Astrocyte (in vitro differentiated cells and primary cell): Measurements from ENCODE around the gene KRT26. TPM values are rescaled to one million over a fixed set of nuclear protein-coding genes. Genes with fewer than 3 reads are reported as not detected.

Experiments used
- DNase-seq: peaks from one replicate; pipeline ENCODE4 v3.0.0-alpha.2; 2010; ENCODE audit warnings: low read depth
- FAIRE-seq: peaks from 2 replicates; lab custom pipeline; 2011; peaks lifted over from hg19 to GRCh38; lab: Jason Lieb, UNC
- H2AFZ ChIP-seq: 2 replicates; pipeline ENCODE4 v1.6.0; 2012; ENCODE audit warnings: low read depth, low read length, inconsistent platforms
- H3K27ac ChIP-seq: 2 replicates; pipeline ENCODE4 v1.5.1; 2011; ENCODE audit warnings: low read depth, low read length, inconsistent platforms
- H3K27me3 ChIP-seq: 2 replicates; pipeline ENCODE4 v1.6.0; 2011; ENCODE audit warnings: low read length, inconsistent platforms; ENCODE audit not compliant: insufficient read depth
- H3K36me3 ChIP-seq: 2 replicates; pipeline ENCODE4 v1.5.1; 2011; ENCODE audit warnings: low read length, inconsistent platforms; ENCODE audit not compliant: insufficient read depth
- H3K4me1 ChIP-seq: 2 replicates; pipeline ENCODE4 v1.5.1; 2011; ENCODE audit warnings: low read length, inconsistent platforms; ENCODE audit not compliant: insufficient read depth
- H3K4me2 ChIP-seq: 2 replicates; pipeline ENCODE4 v1.6.0; 2012; ENCODE audit warnings: low read length, inconsistent platforms
- H3K4me3 ChIP-seq: 2 replicates; pipeline ENCODE4 v1.5.1; 2011; ENCODE audit warnings: low read depth, mild to moderate bottlenecking, low read length, inconsistent platforms; ENCODE audit not compliant: insufficient read depth
- H3K79me2 ChIP-seq: 2 replicates; pipeline ENCODE4 v1.6.0; 2012; ENCODE audit warnings: mild to moderate bottlenecking, low read length, inconsistent platforms; ENCODE audit not compliant: insufficient read depth
- H3K9ac ChIP-seq: 2 replicates; pipeline ENCODE4 v1.6.0; 2012; ENCODE audit warnings: mild to moderate bottlenecking, low read length, inconsistent platforms
- H3K9me3 ChIP-seq: 2 replicates; pipeline ENCODE4 v1.5.1; 2012; ENCODE audit warnings: low read depth, mild to moderate bottlenecking, low read length, inconsistent platforms; ENCODE audit not compliant: insufficient read depth
- H4K20me1 ChIP-seq: 2 replicates; pipeline ENCODE4 v1.6.0; 2012; ENCODE audit warnings: low read length, inconsistent platforms; ENCODE audit not compliant: insufficient read depth
- H3K27ac Mint-ChIP-seq: one replicate; pipeline ENCODE4 v1.8.0; 2021; ENCODE audit warnings: mild to moderate bottlenecking, mixed read lengths; ENCODE audit not compliant: unreplicated experiment
- H3K27me3 Mint-ChIP-seq: one replicate; pipeline ENCODE4 v1.8.0; 2021; ENCODE audit warnings: low read depth, mixed read lengths; ENCODE audit not compliant: unreplicated experiment
- H3K36me3 Mint-ChIP-seq: one replicate; pipeline ENCODE4 v1.8.0; 2021; ENCODE audit warnings: low read depth, mixed read lengths; ENCODE audit not compliant: unreplicated experiment
- H3K4me1 Mint-ChIP-seq: one replicate; pipeline ENCODE4 v1.8.0; 2021; ENCODE audit warnings: low read depth, mixed read lengths; ENCODE audit not compliant: unreplicated experiment
- H3K4me3 Mint-ChIP-seq: one replicate; pipeline ENCODE4 v1.8.0; 2021; ENCODE audit warnings: mild to moderate bottlenecking, moderate library complexity, mixed read lengths; ENCODE audit not compliant: unreplicated experiment
- H3K9me3 Mint-ChIP-seq: one replicate; pipeline ENCODE4 v1.8.0; 2021; ENCODE audit warnings: mild to moderate bottlenecking, mixed read lengths; ENCODE audit not compliant: unreplicated experiment
- CTCF ChIP-seq: IDR thresholded peaks from 2 replicates; pipeline ENCODE4 v1.5.1; 2011; ENCODE audit warnings: low read depth, mild to moderate bottlenecking, inconsistent platforms, low read length, moderate library complexity; ENCODE audit not compliant: insufficient read depth
- EZH2 ChIP-seq: IDR thresholded peaks from 2 replicates; pipeline ENCODE4 v1.6.1; 2012; ENCODE audit warnings: mild to moderate bottlenecking, low read length, inconsistent platforms; ENCODE audit not compliant: insufficient read depth
- total RNA-seq: library from RNA; stranded (reverse); gene quantifications from 2 replicates; pipeline ENCODE4 v1.2.1, GENCODE V29; 2021

The KRT26 gene
- total RNA-seq, 1 donor from 2014 or later = not detected

- H3K27me3 Mint-ChIP-seq = peaks cover 16% of the 10 kb centered on the region
- no peaks in the 10 kb centered on the region for H3K4me1 ChIP-seq
- TF ChIP-seq CTCF (no peak), EZH2 (no peak)
- no peak overlapping the region for H3K4me3 ChIP-seq
- DNase-seq = peak; percentile 75
- H4K20me1 ChIP-seq = no peaks in the 10 kb centered on the region
- no peaks in the 10 kb centered on the region for H3K79me2 ChIP-seq
- FAIRE-seq = no peak
- peaks cover 2% of the 10 kb centered on the region for H3K9me3 ChIP-seq
- no peak overlapping the region for H3K27ac Mint-ChIP-seq
- no peak overlapping the region for H3K4me2 ChIP-seq
- H3K9me3 Mint-ChIP-seq = no peaks in the 10 kb centered on the region
- H3K27me3 ChIP-seq = peaks cover 6% of the 10 kb centered on the region
- no peaks in the 10 kb centered on the region for H3K36me3 Mint-ChIP-seq
- H3K9ac ChIP-seq = no peak overlapping the region
- peak overlapping the region; percentile 4 for H3K27ac ChIP-seq
- H3K36me3 ChIP-seq = no peaks in the 10 kb centered on the region
- H3K4me1 Mint-ChIP-seq = peaks cover 5% of the 10 kb centered on the region
- H2AFZ ChIP-seq = no peak overlapping the region
- H3K4me3 Mint-ChIP-seq = no peak overlapping the region
Measured at GRCh38 chr17:40727447-40728231, 44.4 kb downstream of the KRT26 start.

GRCh38 chr17:40726919-40727318 lies 45.1 kb downstream of the KRT26 start:
- Histone ChIP-seq H3K36me3 (no peaks in the 10 kb centered on the region), H3K27ac (no peak overlapping the region), H3K4me2 (no peak overlapping the region), H3K9me3 (peaks cover 2% of the 10 kb centered on the region), H3K9ac (no peak overlapping the region), H3K79me2 (no peaks in the 10 kb centered on the region), H3K27me3 (peaks cover 3% of the 10 kb centered on the region), H2AFZ (no peak overlapping the region), H3K4me1 (no peaks in the 10 kb centered on the region), H3K4me3 (no peak overlapping the region), H4K20me1 (no peaks in the 10 kb centered on the region)
- Mint-ChIP-seq H3K4me3 (no peak overlapping the region), H3K9me3 (no peaks in the 10 kb centered on the region), H3K36me3 (no peaks in the 10 kb centered on the region), H3K4me1 (peaks cover 5% of the 10 kb centered on the region), H3K27ac (no peak overlapping the region), H3K27me3 (peaks cover 16% of the 10 kb centered on the region)
- DNase-seq = no peak
- TF ChIP-seq CTCF = peak; percentile 14
- no peak for TF ChIP-seq EZH2
- FAIRE-seq = no peak

GRCh38 chr17:40724656-40725055 lies 47.3 kb downstream of the KRT26 start:
- Histone ChIP-seq H3K4me1 (no peaks in the 10 kb centered on the region), H3K4me2 (no peak overlapping the region), H3K27me3 (peaks cover 3% of the 10 kb centered on the region), H3K27ac (no peak overlapping the region), H3K36me3 (no peaks in the 10 kb centered on the region), H3K79me2 (no peaks in the 10 kb centered on the region), H3K9me3 (no peaks in the 10 kb centered on the region), H2AFZ (no peak overlapping the region), H3K9ac (no peak overlapping the region), H4K20me1 (no peaks in the 10 kb centered on the region), H3K4me3 (no peak overlapping the region)
- H3K27ac Mint-ChIP-seq = no peak overlapping the region
- peaks cover 6% of the 10 kb centered on the region for H3K27me3 Mint-ChIP-seq
- TF ChIP-seq EZH2 (no peak), CTCF (no peak)
- no peaks in the 10 kb centered on the region for H3K9me3 Mint-ChIP-seq
- H3K4me1 Mint-ChIP-seq = peaks cover 5% of the 10 kb centered on the region
- no peak overlapping the region for H3K4me3 Mint-ChIP-seq
- FAIRE-seq (no peak), DNase-seq (peak; percentile 19)
- no peaks in the 10 kb centered on the region for H3K36me3 Mint-ChIP-seq
